ENCODE results near the gene HOXD11.

- TF ChIP-seq RAD21 (conservative IDR thresholded peaks at IDR 0.05) (no peak), EZH2 (IDR thresholded peaks at IDR 0.05; ENCODE audit: borderline replicate concordance, insufficient read depth, low read length, poor library complexity, severe bottlenecking) (no peak)
Measured at GRCh38 chr2:176075481-176075880, 31.6 kb upstream of the HOXD11 start.
